Measurements from ENCODE around the gene GH2. TPM values are rescaled to one million over a fixed set of nuclear protein-coding genes. Genes with fewer than 3 reads are reported as not detected.
"Not testable (repeated sequence)": the region's sequence is repeated elsewhere in the genome, so short reads cannot be mapped to it uniquely, and the experiment has no call there.

The GH2 gene
- total RNA-seq, 4 donors from 2014 or later = not detected

- ATAC-seq (ENCODE audit: low FRiP score) = no peak
- TF ChIP-seq, protein P1, sequence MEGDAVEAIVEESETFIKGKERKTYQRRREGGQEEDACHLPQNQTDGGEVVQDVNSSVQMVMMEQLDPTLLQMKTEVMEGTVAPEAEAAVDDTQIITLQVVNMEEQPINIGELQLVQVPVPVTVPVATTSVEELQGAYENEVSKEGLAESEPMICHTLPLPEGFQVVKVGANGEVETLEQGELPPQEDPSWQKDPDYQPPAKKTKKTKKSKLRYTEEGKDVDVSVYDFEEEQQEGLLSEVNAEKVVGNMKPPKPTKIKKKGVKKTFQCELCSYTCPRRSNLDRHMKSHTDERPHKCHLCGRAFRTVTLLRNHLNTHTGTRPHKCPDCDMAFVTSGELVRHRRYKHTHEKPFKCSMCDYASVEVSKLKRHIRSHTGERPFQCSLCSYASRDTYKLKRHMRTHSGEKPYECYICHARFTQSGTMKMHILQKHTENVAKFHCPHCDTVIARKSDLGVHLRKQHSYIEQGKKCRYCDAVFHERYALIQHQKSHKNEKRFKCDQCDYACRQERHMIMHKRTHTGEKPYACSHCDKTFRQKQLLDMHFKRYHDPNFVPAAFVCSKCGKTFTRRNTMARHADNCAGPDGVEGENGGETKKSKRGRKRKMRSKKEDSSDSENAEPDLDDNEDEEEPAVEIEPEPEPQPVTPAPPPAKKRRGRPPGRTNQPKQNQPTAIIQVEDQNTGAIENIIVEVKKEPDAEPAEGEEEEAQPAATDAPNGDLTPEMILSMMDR (IDR thresholded peaks at IDR 0.05) = no peak
- no peak for DNase-seq (ENCODE audit: low spot score)
Observed at GRCh38 chr17:63847525-63848249, 34.1 kb downstream of the GH2 start.

DNA sequence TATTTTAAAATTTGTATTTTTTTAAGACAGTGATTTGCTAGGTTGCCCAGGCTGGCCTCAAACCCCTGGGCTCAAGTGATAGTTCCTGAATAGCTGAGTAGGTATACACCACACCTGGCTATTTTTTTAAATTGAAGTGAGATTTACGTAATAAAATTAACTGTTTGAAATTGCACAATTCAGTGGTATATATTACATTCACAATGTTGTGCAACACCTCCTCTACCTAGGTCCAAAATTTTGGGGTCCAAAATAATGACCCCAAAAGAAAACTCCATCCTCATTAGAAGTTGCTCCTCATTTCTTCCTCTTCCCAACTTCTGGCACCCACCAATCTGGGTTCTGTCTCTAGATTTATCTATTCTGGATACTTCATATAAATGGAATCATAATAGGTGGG is 36.2 kb downstream of the GH2 start:
- ATAC-seq (ENCODE audit: low FRiP score) (no peak), DNase-seq (ENCODE audit: low spot score) (no peak)
- TF ChIP-seq, protein P1 (IDR thresholded peaks at IDR 0.05) = no peak

GRCh38 chr17:63843910-63844677 is 37.6 kb downstream of the GH2 start:
- TF ChIP-seq, protein P1 (IDR thresholded peaks at IDR 0.05) = no peak
- ATAC-seq (ENCODE audit: low FRiP score) (no peak), DNase-seq (ENCODE audit: low spot score) (no peak)

- DNase-seq (ENCODE audit: low spot score); ATAC-seq (ENCODE audit: low FRiP score): not testable (repeated sequence)
Observed at GRCh38 chr17:63843387-63843888, 38.3 kb downstream of the GH2 start.

DNA sequence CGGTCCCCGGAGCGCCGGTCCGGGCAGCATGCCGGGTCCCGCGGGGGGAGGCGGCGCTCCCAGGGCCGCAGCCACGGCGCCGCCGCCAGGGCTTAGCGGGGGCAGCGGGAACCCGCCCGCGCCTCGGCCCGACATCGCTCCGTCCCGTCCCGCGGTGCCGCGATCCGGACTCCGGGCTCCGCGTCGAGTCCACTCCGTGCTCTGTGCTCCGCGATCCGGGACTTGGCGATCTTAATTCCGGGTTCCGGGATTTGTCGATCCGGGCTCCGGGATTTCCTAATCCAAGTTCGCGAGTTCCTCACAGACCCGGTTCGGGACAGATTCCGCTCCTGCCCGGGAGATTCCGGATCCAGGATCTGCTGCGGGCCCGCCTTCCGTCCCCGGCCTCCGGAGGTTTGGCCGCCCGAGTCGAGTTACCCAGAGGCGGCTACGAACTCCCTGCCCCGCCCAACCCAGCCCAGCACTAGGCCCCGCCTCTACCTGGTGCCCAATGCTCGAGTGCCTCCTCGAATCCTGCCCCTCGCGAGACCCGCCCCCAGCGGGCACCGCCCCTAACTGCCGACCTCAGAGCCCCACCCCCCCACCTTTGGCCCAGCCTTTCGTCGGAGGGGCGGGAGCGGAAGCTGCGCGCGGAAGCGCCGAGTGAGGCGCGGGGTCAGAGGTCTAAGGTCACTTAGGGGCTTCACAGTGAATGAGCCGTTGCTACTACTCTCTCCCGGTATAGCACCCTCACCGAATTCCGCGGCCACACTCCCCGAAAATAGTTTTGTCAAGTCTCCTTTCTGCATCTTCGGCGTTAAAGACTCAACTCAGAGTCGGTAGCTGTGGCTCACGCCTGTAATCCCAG is 39.0 kb downstream of the GH2 start, which contains the start of gene SMARCD2:
TSS of gene SMARCD2 (minus strand) at position 146 of the 847 bp plus-strand sequence. CDS start at position 135, 11 bp downstream.
- ATAC-seq (ENCODE audit: low FRiP score) = peak; percentile 94
- TF ChIP-seq, protein P1 (IDR thresholded peaks at IDR 0.05) = no peak
- peak; percentile 92 for DNase-seq (ENCODE audit: low spot score)

DNA sequence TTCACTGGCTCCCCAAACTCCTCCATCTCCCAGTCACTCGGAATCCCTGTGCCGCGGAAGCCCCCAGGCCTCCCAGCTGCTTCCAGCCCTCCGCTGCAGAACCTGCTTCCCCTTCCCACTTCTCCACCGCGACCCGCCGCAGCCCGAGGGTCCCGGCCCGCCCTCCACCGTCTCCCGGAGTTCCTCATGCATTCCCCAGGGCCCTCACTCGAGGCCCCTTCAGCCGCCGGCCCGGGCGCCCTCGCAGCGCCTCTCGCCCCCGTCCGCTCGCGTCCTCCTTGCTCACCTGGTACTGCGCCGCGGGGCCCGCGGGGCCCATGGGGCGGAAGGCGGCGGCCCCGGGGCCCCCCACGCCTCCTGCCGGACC is 39.6 kb downstream of the GH2 start:
- TF ChIP-seq, protein P1 (IDR thresholded peaks at IDR 0.05) = no peak
- no peak for DNase-seq (ENCODE audit: low spot score)
- ATAC-seq (ENCODE audit: low FRiP score) = peak; percentile 7

All from omental fat pad (tissue), 4 donors.